ENCODE data around the gene COLQ. TPM values are rescaled to one million over a fixed set of nuclear protein-coding genes. Genes with fewer than 3 reads are reported as not detected.

The COLQ gene
- total RNA-seq, 1 donor from 2014 or later, result 2.1 TPM

GRCh38 chr3:15440891-15441290 lies 80.6 kb downstream of the COLQ start:
- H3K27me3 Mint-ChIP-seq (ENCODE audit: unreplicated experiment), result no peaks in the 10 kb centered on the region
- no peak for TF ChIP-seq CTCF (IDR thresholded peaks at IDR 0.05; ENCODE audit: unreplicated experiment)
- no peaks in the 10 kb centered on the region for H3K9me3 Mint-ChIP-seq (ENCODE audit: unreplicated experiment)
- peaks cover 27% of the 10 kb centered on the region for H3K36me3 Mint-ChIP-seq (ENCODE audit: low read depth, unreplicated experiment)
- DNase-seq (ENCODE audit: low spot score), result no peak
- no peaks in the 10 kb centered on the region for H3K4me1 Mint-ChIP-seq (ENCODE audit: unreplicated experiment)
- no peak overlapping the region for H3K4me3 Mint-ChIP-seq (ENCODE audit: unreplicated experiment)
- H3K27ac Mint-ChIP-seq (ENCODE audit: unreplicated experiment), result no peak overlapping the region

- Mint-ChIP-seq H3K4me1 (ENCODE audit: unreplicated experiment) (no peaks in the 10 kb centered on the region), H3K27me3 (ENCODE audit: unreplicated experiment) (no peaks in the 10 kb centered on the region), H3K9me3 (ENCODE audit: unreplicated experiment) (no peaks in the 10 kb centered on the region), H3K36me3 (ENCODE audit: low read depth, unreplicated experiment) (peaks cover 31% of the 10 kb centered on the region), H3K4me3 (ENCODE audit: unreplicated experiment) (no peak overlapping the region), H3K27ac (ENCODE audit: unreplicated experiment) (no peak overlapping the region)
- TF ChIP-seq CTCF (IDR thresholded peaks at IDR 0.05; ENCODE audit: unreplicated experiment), result no peak
- no peak for DNase-seq (ENCODE audit: low spot score)
Observed at GRCh38 chr3:15439476-15439875, 82.0 kb downstream of the COLQ start.

GRCh38 chr3:15438983-15439382 lies 82.5 kb downstream of the COLQ start:
- Mint-ChIP-seq H3K4me3 (ENCODE audit: unreplicated experiment) (no peak overlapping the region), H3K27me3 (ENCODE audit: unreplicated experiment) (no peaks in the 10 kb centered on the region), H3K9me3 (ENCODE audit: unreplicated experiment) (no peaks in the 10 kb centered on the region), H3K27ac (ENCODE audit: unreplicated experiment) (no peak overlapping the region), H3K36me3 (ENCODE audit: low read depth, unreplicated experiment) (peaks cover 31% of the 10 kb centered on the region), H3K4me1 (ENCODE audit: unreplicated experiment) (no peaks in the 10 kb centered on the region)
- no peak for DNase-seq (ENCODE audit: low spot score)
- TF ChIP-seq CTCF (IDR thresholded peaks at IDR 0.05; ENCODE audit: unreplicated experiment), result no peak

GRCh38 chr3:15436246-15436645 lies 85.3 kb downstream of the COLQ start:
- Mint-ChIP-seq H3K27me3 (ENCODE audit: unreplicated experiment) (no peaks in the 10 kb centered on the region), H3K27ac (ENCODE audit: unreplicated experiment) (no peak overlapping the region), H3K4me1 (ENCODE audit: unreplicated experiment) (no peaks in the 10 kb centered on the region), H3K9me3 (ENCODE audit: unreplicated experiment) (no peaks in the 10 kb centered on the region), H3K36me3 (ENCODE audit: low read depth, unreplicated experiment) (peaks cover 35% of the 10 kb centered on the region), H3K4me3 (ENCODE audit: unreplicated experiment) (no peak overlapping the region)
- no peak for TF ChIP-seq CTCF (IDR thresholded peaks at IDR 0.05; ENCODE audit: unreplicated experiment)
- no peak for DNase-seq (ENCODE audit: low spot score)

GRCh38 chr3:15434756-15435155 lies 86.8 kb downstream of the COLQ start:
- Mint-ChIP-seq H3K27ac (ENCODE audit: unreplicated experiment) (no peak overlapping the region), H3K4me3 (ENCODE audit: unreplicated experiment) (no peak overlapping the region), H3K27me3 (ENCODE audit: unreplicated experiment) (no peaks in the 10 kb centered on the region), H3K36me3 (ENCODE audit: low read depth, unreplicated experiment) (peaks cover 31% of the 10 kb centered on the region), H3K9me3 (ENCODE audit: unreplicated experiment) (no peaks in the 10 kb centered on the region), H3K4me1 (ENCODE audit: unreplicated experiment) (no peaks in the 10 kb centered on the region)
- no peak for TF ChIP-seq CTCF (IDR thresholded peaks at IDR 0.05; ENCODE audit: unreplicated experiment)
- no peak for DNase-seq (ENCODE audit: low spot score)

Data from endothelial cell (in vitro differentiated cells).